Measurements from ENCODE around the gene ADAT3.
A peak's percentile ranks its signal among the peaks of the same experiment; 100 is the strongest.

Gene ADAT3

GRCh38 chr19:1912760-1913505 lies 7.7 kb downstream of the ADAT3 start:
- DNase-seq (ENCODE audit: low read depth in 2 of 2), result no peak

GRCh38 chr19:1913781-1914577 lies 8.8 kb downstream of the ADAT3 start:
- no peak for DNase-seq (ENCODE audit: low read depth in 2 of 2)

- no peak for DNase-seq (ENCODE audit: low read depth in 2 of 2)
Observed at GRCh38 chr19:1914826-1915341, 9.7 kb downstream of the ADAT3 start.

DNA sequence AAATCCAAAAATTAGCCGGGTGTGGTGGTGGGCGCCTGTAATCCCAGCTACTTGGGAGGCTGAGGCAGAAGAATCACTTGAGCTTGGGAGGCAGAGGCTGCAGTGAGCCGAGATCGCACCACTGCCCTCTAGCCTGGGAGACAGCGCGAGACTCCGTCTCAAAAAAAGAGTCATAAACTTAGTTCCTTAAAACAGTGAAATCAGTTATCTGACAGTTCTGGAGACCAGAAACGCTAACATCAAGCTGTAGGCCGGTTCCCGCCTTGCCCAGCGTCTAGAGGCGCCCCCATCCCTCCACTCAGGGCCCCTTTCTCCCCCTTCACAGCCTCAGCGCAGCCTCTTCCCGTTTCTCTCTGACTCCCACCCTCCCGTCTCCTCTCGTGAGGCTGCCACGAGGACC lies 11.9 kb downstream of the ADAT3 start:
- no peak for DNase-seq (ENCODE audit: low read depth in 2 of 2)

GRCh38 chr19:1917926-1918325 lies 12.7 kb downstream of the ADAT3 start:
- no peak for DNase-seq (ENCODE audit: low read depth in 2 of 2)

DNA sequence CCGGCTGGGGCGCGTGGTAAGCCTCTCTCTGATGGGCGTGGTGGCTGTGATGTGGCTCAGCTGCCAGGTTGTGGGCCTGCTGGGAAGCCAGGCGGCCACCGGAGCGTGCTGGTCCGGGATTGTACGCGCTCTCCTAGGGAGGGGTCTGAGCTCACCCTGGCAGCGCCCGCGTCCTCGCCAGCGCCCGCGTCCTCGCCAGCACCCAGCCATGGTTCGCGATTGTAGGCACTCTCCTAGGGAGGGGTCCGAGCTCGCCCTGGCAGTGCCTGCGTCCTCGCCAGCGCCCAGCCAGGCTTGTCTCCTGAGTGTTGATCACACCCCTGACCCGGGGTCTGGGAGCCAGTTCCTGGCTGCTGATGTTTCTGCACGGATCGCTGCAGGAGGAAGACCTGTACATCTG lies 13.8 kb downstream of the ADAT3 start:
- no peak for DNase-seq (ENCODE audit: low read depth in 2 of 2)

DNA sequence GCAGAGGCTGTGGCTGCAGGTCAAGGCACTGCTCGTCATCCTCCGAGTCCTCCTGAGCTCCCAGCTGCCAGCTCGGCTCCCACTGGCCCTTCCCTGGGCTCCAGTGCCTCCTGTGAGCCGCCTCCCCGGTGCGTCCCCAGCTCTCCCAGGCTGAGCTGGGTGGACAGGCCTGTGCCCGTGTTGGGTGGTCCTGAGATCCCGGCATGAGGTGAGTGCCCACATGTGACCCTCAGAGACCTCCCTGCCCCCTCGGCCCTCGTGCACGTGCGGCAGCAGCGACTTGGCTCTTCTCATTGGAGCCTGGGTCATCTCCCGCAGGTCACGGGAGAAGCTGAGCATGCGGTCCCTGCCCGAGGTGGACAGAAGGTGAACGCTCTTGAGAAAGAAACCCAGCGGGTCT lies 15.4 kb downstream of the ADAT3 start:
- no peak for DNase-seq (ENCODE audit: low read depth in 2 of 2)

DNA sequence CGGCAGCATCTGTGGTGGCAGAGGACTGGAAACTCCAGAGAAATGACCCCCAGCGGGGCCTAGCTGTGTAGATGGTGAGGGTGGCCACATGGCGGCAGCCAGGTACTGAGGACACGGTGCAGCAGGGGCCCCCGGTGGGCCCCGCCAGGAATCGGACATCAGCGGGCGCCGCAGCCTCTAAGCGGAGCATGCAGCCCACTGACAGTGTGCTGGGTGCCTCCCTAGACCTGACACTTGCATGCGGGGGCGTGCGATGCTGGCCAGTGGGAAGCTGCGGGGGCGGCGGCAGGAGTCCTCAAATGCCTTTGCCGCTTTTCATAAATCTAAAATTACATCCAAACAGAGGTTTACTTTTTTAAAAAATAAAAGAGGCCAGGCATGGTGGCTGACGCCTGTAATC lies 16.1 kb downstream of the ADAT3 start:
- DNase-seq (ENCODE audit: low read depth in 2 of 2), result no peak

GRCh38 chr19:1921825-1922224 lies 16.6 kb downstream of the ADAT3 start:
- no peak for DNase-seq (ENCODE audit: low read depth in 2 of 2)

DNA sequence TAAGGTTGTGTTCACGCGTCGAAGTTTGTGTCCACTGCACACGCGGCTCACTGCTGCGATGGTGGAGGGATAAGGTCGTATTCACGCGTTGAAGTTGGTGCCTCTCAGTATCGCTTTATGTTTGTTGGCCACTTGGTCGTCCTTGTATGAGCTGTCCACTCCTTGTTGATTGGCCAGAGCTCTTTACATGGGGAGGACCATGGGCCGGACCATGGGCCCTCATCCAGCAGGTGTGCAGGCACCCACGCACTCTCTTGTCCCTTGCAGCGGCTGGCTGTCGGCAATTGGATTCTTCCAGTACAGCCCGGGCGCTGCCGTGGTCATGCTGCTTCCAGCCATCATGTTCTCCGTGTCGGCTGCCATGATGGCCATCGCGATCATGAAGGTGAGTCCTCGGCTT lies 17.6 kb downstream of the ADAT3 start:
- DNase-seq (ENCODE audit: low read depth in 2 of 2), result no peak

- DNase-seq (ENCODE audit: low read depth in 2 of 2), result peak in 1 of 2 donors; percentile 47
Observed at GRCh38 chr19:1923319-1923718, 18.1 kb downstream of the ADAT3 start.

DNA sequence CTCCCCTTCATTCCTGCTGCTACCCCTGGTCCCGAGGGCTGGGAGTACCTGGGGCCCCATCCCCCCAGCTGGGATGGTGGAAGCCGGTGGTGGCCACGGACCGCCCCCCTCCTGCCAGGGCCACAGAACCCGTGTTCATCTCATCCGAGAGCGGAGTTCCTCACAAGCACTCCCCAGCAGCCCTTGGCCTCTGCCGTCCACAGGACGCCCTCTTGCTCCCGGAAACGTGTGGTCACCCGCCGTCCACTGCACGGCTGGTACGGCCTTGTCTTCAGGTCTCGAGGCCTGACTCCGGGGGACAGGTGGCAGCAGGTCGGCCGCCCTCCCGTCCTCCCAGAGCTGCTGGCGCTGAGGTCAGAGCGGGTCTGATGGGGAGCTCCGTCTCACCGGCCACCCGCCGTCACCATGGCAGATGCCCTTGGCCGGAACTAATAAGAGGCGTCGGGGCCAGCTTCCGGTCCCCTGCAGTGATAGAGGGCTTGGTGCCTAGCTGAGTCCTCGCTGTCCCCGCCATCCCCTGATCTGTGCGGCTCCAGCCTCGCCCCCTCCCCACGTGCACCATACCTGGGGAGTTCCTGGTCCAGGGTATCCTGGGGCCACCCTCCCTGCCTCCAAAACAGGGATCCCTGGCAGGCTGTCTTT lies 19.2 kb downstream of the ADAT3 start:
- no peak for DNase-seq (ENCODE audit: low read depth in 2 of 2)

GRCh38 chr19:1925544-1925943 lies 20.3 kb downstream of the ADAT3 start:
- DNase-seq (ENCODE audit: low read depth in 2 of 2), result no peak

GRCh38 chr19:1929021-1929742 lies 24.0 kb downstream of the ADAT3 start:
- DNase-seq (ENCODE audit: low read depth in 2 of 2), result peak; percentile 72 to 78

DNA sequence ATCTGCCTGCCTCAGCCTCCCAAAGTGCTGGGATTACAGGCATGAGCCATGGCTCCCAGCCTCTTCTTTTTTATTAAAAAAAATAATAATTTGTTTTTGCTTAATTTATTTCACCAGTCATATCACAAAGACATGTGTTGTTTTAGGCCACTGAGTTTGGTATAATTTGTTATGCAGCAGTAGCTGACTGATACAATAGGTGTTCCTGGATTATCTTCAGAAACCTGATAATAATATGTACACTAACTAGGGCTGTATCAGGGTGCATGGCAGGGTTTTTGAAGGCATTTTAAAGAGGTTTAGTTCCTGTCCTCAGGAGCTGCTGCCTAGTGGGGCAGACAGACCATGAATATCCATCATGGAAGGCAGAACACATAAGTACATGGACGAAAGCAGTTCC lies 26.2 kb downstream of the ADAT3 start:
- no peak for DNase-seq (ENCODE audit: low read depth in 2 of 2)

- DNase-seq (ENCODE audit: low read depth in 2 of 2), result no peak
Observed at GRCh38 chr19:1932395-1932794, 27.2 kb downstream of the ADAT3 start.

DNA sequence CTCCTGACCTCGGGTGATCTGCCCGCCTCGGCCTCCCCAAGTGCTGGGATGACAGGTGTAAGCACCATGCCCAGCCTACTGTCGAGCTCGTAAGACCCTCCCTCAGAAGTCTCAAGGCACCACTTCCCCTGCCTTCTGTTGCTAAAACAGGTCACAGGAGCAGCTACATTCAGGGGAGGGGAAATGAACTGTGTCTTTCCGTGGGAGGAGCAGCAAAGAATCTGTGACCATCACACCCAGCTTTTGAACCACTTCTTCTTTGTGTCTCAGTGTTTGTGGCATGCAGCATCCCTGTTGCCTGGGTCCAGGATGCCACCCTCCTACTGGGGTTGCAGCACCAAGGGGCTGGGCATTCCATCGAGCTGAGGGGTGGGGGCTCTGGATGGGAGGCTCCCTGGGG lies 28.0 kb downstream of the ADAT3 start:
- no peak for DNase-seq (ENCODE audit: low read depth in 2 of 2)

GRCh38 chr19:1933942-1934341 lies 28.7 kb downstream of the ADAT3 start:
- DNase-seq (ENCODE audit: low read depth in 2 of 2), result no peak

GRCh38 chr19:1935484-1936208 lies 30.4 kb downstream of the ADAT3 start:
- DNase-seq (ENCODE audit: low read depth in 2 of 2), result no peak

DNA sequence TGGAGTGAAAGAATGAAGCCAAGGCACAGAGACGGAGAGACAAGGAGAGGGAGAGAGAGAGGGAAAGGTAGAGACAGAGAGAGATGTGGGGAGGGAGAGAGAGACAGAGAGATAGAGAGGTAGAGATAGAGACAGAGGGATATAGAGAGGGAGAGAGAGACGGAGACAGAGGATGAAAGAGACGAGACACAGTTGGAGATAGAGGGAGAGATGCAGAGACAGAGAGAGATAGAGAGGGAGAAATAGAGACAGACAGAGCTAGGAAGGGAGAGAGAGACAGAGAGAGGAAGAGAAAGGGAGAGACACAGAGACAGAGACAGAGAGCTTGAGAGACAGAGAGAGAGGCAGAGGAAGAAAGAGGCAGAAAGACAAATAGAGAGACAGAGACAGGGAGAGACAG lies 31.2 kb downstream of the ADAT3 start:
- no peak for DNase-seq (ENCODE audit: low read depth in 2 of 2)

DNA sequence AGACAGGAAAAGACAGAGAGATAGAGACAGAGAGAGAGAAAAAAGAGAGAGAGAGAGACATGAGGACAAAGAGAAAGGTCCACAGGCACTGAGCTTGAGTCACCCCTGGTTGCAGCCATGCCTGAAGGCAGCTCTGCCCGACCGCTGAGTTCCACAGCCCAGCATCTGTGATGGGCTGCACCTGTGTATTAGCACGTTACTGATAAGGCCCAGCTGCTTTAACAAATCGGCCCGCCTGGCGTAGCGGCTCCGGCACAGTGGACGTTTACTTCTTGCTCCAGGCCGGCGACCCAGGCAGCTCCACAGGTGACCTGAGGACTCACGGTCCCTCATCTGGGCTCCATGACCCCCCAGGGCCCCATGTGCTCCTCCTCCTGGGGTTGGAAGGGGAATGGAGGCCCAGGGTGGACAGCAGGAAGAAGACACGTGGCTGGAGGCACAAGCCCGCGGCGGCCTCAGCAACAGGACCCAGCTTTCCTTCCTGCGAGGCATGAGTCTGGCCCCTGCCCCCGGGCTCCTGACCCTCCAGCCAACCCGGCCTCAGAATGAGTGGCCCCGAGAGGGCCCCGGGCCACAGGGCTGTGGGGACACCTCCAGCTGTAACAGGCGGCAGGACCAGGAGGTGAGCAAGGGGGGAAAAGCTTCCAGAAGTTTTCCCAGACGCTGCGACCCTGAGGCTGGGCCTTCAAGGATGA lies 31.9 kb downstream of the ADAT3 start:
- no peak for DNase-seq (ENCODE audit: low read depth in 2 of 2)

All from stimulated activated CD4-positive, alpha-beta T cell treated with anti-CD3 and anti-CD28 coated beads, Interleukin-4, amount 100 ng/mL, for 48 hours (primary cell).